GM03348 (cell line): Measurements from ENCODE around the gene TRIM24.

ENCODE experiments used
- DNase-seq: peaks from one replicate; pipeline ENCODE4 v3.0.0; 2012; ENCODE audit warnings: low spot score

TRIM24 gene

DNA sequence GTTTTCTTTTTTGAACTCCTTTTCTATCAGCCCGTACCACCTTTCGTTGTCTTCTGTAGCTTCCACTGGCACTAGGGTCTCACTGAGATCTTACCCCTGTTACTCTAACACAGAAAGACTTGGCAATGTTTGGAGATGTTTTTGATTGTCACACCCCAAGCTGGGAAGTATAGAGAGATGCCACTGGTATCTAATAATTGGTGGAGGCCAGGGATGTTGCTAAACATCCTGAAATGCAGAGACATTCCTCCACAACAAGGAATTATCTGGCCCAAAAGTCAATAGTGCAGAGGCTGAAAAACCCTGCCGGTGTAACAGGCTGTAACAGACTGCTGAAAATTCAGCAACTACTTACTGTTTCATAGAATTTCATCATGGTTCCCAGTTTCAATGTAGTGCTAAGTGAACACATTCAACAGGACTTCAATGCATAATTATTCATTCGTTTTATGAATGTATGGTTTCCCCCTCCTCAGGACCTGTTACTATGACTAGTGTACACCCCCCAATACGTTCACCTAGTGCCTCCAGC is 115.9 kb downstream of the TRIM24 start:
- DNase-seq: no peak

DNA sequence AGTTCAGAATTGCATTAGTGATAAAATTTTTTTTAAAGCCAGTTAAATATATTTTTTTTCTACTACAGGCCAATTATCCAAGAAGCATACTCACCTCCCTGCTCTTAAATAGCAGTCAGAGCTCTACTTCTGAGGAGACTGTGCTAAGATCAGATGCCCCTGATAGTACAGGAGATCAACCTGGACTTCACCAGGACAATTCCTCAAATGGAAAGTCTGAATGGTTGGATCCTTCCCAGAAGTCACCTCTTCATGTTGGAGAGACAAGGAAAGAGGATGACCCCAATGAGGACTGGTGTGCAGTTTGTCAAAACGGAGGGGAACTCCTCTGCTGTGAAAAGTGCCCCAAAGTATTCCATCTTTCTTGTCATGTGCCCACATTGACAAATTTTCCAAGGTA is 119.1 kb downstream of the TRIM24 start:
- DNase-seq: no peak

DNA sequence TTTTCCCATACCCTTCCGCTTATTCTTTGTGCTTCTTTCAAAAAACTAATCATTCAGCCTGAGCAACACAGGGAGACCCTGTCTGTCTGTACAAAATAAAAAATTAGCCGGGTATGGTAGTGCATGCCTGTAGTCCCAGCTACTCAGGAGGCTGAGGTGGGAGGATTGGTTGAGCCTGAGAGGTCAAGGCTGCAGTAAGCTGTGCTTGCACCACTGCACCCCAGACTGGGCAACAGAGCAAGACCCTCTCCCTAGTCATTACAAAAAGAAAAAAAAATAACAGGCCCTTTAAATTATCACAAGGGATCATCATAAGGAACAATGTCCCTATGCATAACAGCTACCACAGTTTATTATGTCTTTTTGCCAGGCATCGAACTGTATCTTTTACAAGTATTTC is 119.6 kb downstream of the TRIM24 start:
- no peak for DNase-seq

DNA sequence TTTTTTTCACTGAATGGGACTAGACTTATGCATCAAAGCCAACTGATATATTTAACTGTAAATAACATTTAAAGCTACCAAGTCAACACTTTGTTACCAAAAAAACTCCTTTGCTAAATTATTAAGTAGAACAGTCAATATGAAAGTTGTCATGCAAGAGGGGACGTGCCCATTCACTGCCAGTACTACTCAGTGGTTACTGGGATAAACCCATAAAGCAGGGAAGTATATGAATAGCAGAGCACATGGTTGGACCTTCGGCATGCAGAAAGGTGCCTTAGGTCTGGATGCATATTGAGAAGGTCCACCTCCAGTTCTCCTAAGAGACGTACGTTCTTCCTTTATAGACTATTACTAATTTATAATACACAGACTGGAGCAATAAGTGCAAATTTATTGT is 121.0 kb downstream of the TRIM24 start:
- DNase-seq: no peak

DNA sequence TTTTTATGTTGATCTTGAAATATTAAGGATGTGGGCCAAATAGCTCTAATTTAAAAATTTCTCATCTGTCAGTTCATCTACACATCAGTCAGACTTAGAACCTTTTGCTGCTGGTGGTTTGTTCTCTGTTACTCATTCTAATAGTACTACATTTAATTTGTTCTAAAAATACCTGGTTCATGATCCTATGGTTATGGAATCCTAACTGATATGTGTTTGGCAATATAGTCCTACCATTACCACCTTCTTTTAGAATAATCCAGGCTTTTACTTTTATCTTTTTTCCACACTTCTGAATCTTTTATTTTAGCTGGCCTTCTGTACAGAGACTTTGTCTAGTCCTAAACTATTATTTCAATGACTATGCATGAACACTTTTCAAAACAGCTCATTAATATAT is 124.2 kb downstream of the TRIM24 start:
- no peak for DNase-seq

DNA sequence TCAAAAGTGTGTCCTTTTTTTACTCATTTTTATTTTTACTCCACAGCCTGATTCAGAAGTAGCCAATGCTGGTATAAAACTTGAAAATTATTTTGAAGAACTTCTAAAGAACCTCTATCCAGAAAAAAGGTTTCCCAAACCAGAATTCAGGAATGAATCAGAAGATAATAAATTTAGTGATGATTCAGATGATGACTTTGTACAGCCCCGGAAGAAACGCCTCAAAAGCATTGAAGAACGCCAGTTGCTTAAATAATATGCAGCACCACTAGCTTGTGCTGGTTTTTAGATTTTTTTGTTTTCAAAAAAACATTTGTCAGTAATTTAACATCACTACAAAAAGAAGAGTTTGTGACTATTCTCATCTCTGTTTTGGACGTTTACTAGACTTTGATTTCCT is 124.6 kb downstream of the TRIM24 start:
- DNase-seq: peak; percentile 37

DNA sequence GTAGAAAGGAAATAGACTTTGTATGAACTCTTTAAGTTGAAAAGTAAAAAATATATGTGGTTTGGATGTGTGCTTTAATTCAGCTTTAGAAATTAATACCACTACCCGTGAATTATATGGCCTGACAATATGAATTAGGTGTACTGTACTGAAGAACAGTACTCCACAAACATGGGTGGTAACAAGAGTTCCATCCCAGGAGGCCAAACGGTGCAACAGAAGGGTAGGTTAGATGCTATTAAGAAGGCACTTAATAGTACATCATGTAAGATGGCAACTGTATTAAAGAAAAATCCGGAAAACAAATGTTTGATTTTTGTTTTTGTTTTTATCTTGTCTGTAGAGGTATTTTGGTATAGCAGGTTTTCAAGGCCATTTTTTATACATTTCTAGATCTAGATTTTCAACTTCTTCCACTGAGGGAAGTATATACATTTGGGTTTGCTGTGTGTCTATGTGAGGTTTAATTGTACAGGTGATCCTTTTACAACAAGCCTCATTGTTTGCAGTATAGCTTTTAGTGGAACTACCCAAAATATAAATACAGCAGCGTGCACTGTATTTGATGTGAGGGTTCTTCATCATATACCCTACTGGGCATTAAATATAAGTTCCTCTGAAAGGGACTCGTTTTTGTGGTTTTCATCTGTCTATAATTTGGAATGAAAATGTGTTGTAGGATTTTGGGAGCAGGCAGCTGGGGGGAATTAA is 125.4 kb downstream of the TRIM24 start:
- no peak for DNase-seq

DNA sequence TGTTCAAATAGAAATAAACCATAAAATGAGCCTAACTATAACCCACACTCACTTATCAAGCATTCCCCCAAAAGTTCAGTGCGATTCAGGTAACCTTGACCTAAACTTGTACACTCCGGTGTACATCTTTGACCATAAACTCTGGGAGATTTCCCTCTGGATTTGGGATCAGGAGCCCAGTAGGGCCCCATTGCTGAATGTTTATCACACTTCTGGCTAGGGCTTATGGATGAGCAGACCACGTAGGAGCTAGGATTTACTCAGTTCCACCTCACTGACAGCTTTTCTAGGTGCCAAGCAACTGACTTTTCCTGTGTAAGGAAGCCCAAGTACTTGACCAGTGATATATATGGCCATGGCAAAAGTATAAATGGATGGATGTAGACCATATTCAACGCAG is 127.4 kb downstream of the TRIM24 start:
- no peak for DNase-seq

DNA sequence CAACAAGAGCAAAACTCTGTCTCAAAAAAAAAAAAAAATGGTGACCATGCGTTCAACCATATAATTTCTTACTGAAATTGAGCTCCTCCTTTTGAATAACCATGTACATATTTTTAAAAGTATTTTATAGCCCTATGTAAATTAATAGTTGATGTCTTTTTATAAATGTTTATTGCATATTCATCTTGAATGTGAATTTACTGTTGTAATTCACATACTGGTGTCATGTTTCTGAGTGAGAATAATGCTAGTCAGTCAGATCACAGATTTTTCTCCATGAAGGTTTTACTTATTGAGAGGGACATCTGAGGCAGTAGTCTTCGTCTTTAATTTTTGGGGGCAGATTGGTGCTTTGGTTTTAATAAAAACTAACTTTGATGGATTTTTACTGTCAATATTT is 128.9 kb downstream of the TRIM24 start:
- DNase-seq: no peak

DNA sequence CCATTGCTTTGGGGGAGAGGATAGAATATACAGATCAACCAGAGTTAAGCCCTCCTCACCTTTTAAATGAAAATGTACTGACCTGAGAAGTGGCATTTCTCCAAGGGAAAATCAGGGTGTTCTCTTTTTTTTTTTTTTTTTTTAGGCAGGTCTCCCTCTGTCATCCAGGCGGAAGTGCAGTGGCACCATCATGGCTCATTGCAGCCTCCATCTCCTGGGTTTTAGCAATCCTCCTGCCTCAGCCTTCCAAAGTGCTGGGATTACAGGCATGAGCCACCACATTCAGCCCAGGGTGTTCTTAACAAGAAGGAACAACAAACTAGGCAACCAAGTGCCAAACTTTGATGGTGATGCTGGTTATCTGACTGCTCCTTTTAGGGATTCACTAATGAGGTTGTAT is 130.1 kb downstream of the TRIM24 start:
- no peak for DNase-seq

DNA sequence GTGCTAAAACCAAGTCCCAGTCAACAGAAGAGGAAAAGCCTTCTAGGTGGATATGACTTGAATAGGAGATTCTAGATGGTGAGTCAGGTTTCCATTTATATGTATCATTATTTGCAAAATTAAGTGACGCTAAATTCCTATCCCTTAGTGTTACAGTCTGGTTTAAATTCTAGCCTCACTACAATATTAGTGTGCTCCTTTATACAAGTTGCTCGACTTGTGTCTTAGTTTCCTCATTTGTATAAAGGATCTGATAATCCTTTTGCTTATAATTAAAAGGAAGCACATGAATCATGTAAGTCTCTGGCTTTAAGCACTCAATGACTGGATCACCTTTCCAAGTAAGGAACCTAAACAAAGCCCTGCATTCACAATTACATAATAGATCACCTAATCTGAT is 135.4 kb downstream of the TRIM24 start:
- no peak for DNase-seq

DNA sequence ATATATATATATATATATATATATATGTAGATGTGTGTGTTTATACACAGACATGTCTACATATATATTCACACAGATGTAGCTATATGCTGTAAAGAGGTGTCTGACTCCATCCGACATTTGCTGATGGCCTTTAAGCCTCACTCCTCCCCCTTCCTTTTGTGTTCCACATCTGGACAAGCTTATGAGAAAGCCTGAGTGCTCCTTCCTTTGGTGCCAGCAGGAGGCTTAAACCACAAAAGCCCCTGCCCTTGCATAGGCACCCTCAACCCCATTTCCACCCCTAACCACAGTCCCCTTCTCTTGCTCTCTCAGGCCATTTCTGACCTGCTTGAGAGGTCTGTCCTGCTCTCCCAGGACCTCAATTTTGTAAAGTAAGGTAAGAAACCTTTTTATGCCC is 142.4 kb downstream of the TRIM24 start:
- no peak for DNase-seq

DNA sequence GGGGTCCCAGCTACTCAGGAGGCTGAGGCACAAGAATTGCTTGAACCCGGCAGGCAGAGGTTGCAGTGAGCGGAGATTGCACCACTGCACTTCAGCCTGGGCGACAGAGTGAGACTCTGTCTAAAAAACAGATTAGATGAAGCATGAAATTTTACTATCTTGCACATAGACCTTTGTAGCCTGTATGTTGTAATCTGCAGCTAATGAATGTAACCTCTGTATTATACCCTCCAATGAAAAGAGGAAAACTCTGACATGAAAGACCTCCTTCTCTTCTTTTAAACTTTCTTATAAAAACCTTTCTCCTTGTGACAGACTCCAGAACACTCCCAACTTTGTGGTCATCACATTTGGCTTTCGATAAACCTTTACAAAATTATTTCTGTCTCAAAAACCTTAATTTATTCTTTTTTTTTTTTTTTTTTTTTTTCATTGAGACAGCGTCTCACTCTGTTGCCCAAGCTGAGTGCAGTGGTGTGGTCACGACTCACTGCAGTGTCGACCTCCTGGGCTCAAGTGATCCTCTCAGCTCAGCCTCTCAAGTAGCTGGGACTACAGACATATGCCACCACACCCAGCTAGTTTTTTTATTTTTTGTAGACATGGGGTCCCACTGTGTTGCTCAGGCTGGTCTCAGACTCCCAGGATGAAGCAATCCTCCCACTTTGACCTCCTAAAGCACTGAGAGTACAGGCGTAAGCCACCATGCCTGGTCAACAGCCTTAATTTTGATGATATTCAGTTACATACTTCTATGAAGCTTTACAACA is 143.7 kb downstream of the TRIM24 start:
- no peak for DNase-seq

DNA sequence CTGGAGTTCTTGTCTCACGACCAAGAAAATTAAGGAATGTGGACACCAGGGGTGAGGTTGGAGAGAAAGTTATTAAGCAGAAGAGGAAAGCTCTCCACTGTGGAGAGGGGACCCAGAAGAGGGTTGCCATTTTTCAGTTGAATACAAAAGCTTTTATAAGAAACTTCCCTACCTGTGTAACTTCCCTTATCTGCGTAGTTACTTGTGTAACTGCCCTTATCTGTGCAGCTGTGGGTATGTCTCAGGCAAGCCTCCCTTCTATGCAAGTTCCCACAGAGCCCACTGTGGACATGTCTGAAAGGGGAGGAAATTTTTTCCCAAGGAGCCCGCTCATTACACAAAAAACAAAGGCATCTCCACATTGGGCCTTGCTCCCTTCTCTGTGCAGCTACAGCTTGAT is 146.2 kb downstream of the TRIM24 start:
- no peak for DNase-seq

DNA sequence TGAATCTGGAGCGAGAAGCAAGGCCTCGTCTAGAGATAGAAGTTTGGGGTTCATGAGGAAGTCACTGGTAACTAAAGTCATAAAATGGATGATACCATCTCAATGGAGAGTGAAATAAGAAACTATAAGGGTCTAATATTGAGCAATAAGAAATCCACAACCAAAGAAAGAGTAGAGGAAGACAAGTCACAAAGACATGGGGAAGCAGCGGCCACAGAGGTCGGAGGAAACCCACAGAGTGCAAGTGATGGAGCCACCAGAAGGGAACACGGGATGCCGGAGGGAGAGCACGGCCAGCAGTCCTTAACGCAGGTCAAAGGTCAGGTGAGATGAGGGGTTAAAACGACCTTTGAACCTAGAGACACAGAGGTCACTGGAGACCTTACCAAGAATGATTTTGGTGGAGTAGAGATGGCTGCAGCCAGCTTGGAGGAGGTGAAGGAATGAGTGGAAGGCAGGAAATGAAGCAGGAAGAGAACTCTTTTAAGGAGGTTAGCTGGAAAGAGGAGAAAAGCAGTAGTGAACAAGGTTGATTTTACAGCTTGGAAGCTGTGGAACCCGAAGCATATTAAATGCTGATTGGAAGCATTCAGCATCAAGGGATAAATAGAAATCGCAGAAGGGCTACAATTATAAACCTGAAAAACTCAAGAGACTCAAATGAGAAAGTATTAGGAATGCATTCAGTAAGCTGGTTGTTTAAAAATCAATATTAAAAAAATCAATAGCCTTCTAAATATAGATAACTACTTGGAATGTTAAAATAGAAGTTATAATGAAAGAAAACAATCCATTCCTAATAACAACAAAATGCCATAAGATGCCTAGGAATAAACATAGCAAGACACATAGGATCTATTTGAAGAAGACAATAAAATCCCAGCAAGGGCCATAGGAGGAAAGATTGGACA is 147.4 kb downstream of the TRIM24 start:
- DNase-seq: no peak

DNA sequence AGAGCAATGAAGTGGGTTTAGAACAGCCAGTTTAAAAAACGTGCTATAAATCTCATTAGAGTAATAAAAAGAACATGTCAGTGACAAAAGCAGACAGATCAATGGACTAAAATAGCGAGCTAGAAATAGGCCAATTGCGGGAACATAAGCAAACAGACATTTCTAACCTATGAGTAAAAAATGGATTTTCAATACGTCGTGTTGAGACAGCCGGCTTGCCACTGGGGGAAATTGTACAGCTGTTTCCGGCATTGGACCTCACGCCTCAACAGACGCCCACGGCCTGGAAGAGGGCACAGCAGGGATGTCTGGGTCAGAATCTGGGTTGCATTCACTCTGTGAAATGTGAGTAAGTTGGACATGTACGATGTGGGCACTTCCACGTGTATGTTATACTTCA is 148.2 kb downstream of the TRIM24 start:
- DNase-seq: peak; percentile 62

DNA sequence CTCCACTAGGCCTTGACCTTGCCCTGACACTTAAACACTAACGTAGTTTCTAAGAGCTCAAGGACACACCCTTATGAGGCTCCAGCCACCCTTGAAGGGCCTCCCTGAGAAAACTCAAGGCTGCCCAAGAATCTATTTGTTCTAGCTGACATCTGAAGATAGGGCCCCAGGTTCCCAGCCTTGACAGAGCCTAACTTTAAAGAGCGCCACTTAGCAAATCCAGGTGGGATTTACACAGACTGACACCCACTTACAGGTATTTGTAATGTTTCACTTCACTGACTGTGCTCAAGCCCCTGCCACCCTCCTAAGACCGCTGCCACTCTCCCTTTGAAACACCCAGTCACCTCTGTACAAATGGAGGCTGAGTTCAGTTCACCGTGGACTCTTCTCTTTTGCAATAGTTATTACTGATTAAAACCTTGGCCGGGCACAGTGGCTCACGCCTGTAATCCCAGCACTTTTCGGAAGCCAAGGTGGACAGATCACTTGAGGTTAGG is 150.7 kb downstream of the TRIM24 start:
- DNase-seq: no peak

DNA sequence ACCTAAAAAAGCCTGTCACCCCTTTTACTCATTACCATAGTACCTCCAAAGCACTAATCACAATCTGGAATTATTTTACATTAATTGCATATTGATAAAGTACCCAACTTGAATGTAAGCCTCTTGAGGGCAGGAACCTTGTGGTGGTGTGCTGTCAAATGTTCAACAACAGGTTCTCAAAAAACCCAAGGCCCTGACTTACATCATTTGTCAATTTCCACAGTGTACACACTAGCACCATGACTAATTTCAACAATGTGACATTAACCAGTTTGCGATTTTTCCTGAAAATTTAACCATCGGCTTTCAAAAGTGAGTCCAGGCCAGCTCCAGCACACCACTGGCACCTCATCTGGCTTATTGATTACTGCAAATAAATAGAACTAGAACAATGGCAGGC is 153.6 kb downstream of the TRIM24 start:
- DNase-seq: no peak

DNA sequence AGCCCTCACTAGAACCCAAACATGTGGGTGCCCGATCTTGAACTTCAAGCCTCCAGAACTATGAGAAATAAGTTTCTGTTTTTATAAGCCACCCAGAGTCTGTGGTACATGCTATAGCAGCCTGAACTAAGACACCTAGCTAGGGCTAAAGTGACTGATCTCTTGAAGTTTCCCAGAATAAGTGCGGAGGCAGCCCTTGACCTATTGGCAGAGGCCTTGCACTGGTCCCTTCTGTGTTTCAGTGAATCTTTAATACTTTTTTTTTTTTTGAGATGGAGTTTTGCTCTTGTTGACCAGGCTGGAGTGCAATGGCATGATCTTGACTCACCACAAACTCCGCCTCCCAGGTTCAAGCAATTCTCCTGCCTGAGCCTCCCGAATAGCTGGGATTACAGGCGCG is 156.0 kb downstream of the TRIM24 start:
- DNase-seq: no peak

DNA sequence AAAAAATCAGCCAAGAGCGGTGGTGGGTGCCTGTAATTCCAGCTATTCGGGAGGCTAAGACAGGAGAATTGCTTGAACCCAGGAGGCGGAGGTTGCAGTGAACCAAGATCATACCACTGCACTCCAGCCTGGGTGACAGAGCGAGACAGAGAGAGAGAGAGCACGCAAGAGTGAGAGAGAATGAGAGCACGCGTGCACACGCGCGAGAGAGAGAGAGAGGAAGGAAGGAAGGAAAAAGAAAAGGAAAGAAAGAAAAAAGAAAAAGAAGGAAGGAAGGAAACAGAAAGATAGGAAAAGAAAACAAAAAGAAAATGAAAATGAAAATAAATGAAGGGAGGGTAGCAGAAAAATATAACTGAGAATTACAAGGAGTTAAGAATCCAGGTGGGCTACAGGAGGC is 158.4 kb downstream of the TRIM24 start:
- no peak for DNase-seq

DNA sequence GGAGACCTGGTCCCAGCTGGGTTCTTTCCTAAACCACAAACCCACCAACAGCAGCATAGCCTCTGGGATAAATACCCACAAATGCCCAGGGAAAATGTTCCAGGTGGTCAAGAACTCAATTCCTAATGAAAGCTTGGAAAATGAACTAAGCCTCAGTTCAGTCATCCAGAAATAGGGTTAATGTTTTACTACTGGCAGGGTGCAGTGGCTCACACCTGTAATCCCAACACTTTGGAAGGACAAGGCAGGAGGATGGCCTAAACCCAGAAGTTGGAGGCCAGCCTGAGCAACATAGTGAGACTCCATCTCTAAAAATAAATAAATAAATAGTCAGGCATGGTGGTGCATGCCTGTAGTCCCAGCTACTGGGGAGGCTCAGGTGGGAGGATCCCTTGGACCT is 158.9 kb downstream of the TRIM24 start:
- no peak for DNase-seq

DNA sequence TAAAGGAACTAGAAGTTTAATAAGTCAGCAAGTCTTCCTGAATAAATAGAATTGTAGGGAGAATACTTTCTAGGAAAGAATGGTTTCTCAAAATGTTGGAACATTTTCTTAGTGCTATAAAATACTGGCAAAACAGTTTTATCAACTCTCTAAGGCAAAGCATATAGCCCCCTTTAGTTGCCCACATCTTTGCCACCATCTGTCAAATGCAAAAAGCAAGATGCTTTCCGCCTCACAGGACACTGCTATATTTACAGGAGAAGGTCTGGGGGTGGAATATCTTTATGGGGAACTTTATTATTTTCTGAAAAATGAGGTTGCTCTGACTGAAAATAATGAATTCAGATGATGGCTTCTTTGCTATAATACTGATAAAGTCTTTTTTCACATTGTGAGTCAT is 162.8 kb downstream of the TRIM24 start:
- no peak for DNase-seq
